Vagina (tissue), 2 donors: ENCODE data around the gene TNIK.

Experiments used
- POLR2A ChIP-seq, 2 donors: fragments of 450-650 bp; IDR thresholded peaks; one replicate each; pipeline ENCODE4 v1.6.1; 2017; ENCODE audit warnings: antibody characterized with exemption in 2 of 2, mild to moderate bottlenecking in 2 of 2, moderate library complexity in 2 of 2
- POLR2AphosphoS5 ChIP-seq, 2 donors: sonication (generic); formaldehyde crosslinking; IDR thresholded peaks; one replicate each; pipeline ENCODE4 v1.9.0; 2017; ENCODE audit warnings: antibody characterized with exemption in 2 of 2, mild to moderate bottlenecking in 2 of 2, low read depth in 1 of 2; ENCODE audit not compliant: insufficient read depth in 1 of 2
- TF ChIP-seq, protein P1 (sequence below), 3 experiments: fragments of 450-650 bp in 2 of 3; fragments of 200-600 bp in 1 of 3; sonication (generic) in 1 of 3; IDR thresholded peaks; one replicate each; pipeline ENCODE4 v1.5.1; 2017 to 2019; ENCODE audit warnings: antibody characterized with exemption in 3 of 3, mild to moderate bottlenecking in 2 of 3, moderate library complexity in 2 of 3

DNA sequence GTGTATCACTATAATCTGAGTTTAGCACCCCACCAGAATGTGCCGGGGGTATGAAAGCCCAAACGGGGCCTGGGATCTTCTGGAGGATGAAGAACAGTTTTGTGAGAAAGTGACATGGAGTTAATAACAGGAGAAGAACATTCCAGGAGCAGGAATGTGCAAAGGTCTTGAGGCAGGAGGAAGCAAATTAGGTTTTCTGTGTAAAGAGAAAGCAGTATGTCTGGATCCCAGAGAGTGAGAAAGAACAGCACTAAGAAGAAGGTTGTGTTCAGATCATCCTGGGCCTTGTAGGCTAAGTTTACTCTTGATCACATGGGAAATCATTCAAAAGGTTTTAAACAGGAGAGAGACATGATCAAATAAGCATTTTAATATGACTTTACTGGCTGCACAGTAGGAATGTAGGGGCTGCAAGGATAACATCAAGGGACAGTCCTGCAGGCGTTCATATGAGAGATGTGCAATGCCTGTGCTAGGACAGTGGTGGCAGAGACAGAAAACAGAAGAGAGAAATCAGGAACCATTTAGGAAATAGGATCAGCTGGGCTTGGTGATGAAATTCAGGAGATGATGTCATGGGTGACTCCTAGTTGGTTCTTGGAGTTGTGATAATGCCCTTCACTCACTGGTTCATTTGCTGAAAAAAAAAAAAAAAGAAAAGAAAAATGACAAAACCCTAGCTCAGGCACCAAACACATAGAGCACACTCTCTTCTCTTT, 113.5 kb downstream of the TNIK start:
- TF ChIP-seq POLR2AphosphoS5 (IDR thresholded peaks at IDR 0.05; ENCODE audit: insufficient read depth in 1 of 2, low read depth in 1 of 2) (no peak), POLR2A (IDR thresholded peaks at IDR 0.05) (no peak)
- TF ChIP-seq, protein P1, sequence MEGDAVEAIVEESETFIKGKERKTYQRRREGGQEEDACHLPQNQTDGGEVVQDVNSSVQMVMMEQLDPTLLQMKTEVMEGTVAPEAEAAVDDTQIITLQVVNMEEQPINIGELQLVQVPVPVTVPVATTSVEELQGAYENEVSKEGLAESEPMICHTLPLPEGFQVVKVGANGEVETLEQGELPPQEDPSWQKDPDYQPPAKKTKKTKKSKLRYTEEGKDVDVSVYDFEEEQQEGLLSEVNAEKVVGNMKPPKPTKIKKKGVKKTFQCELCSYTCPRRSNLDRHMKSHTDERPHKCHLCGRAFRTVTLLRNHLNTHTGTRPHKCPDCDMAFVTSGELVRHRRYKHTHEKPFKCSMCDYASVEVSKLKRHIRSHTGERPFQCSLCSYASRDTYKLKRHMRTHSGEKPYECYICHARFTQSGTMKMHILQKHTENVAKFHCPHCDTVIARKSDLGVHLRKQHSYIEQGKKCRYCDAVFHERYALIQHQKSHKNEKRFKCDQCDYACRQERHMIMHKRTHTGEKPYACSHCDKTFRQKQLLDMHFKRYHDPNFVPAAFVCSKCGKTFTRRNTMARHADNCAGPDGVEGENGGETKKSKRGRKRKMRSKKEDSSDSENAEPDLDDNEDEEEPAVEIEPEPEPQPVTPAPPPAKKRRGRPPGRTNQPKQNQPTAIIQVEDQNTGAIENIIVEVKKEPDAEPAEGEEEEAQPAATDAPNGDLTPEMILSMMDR (IDR thresholded peaks at IDR 0.05) = no peak
